HT1080 (cell line): Measurements from ENCODE around the gene RGS5. TPM values are rescaled to one million over a fixed set of nuclear protein-coding genes. Genes with fewer than 3 reads are reported as not detected.

Experiments used
- DNase-seq: peaks from one replicate; pipeline ENCODE4 v3.0.0-alpha.2; 2015; ENCODE audit warnings: low read depth
- total RNA-seq: library from RNA; depleted of rRNA; stranded (reverse); fragments of >200 nt; shearing (Covaris generic); gene quantifications from 2 replicates; pipeline ENCODE4 v1.2.3, GENCODE V29; 2014

The RGS5 gene
- total RNA-seq, 1 experiment from 2014 or later: 8.6 TPM

GRCh38 chr1:163182330-163182949 lies 20.3 kb downstream of the RGS5 start:
- no peak for DNase-seq

- no peak for DNase-seq
Observed at GRCh38 chr1:163178628-163179027, 24.1 kb downstream of the RGS5 start.

DNA sequence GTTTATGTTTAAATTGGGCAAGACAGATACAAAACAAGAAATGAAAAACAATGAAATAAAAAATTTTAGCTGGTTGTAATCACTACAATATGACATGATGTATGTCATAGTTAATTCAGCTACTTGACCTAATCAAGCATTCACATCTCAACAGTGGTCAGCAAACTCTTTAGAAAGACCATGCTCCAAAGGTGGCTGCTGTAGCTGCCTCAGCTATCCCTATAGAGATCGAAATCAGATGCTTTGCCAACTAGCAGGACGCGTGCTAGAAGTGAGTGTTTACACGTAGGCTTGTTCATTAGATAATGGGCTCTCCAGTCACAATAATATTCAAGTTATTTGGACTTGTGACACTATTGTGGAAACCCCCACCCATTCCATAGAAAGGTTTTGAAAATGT lies 25.9 kb downstream of the RGS5 start:
- DNase-seq: no peak

DNA sequence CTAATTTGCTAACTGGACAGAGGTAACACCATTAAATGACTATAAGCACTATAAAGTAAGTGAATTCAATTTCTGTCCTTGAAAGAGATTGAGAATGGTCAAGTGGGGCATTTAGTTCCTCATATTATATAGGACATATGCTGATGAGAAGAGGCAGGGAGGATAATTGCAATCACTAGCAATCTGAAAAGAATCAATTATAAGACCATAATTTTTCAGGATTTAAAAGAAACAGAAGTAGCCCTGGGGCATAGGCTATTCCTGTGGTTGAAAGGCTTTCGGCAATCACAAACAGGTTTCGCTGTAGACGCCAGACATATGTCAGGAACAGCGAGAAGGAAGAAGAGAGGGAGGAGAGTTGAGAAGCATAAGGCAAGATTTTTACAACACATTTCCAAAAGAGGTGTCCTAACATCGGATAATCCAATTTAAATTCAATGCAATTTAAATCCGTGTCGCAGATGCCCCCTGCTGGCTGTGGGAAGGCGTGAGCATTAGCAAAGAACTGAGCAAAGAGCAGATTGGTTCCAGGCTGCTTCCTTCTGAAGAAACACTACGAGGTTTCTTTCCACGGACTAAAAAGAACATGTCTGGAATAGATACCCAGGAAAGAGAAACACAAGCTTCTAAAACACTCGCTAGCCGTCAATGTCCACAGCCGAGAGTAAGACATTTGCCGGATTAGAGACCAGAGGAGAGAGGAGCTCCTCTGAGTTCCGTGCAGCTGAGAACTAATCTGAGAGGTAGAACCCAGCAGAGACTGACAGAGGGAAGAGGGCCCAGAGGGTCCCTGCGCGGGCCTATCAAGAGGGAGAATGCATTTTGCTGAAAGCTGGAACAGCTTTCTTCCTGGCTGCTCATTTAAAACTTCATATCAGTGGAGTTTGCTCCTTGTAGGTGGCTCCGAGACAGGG lies 27.9 kb downstream of the RGS5 start:
- peak; percentile 43 for DNase-seq

DNA sequence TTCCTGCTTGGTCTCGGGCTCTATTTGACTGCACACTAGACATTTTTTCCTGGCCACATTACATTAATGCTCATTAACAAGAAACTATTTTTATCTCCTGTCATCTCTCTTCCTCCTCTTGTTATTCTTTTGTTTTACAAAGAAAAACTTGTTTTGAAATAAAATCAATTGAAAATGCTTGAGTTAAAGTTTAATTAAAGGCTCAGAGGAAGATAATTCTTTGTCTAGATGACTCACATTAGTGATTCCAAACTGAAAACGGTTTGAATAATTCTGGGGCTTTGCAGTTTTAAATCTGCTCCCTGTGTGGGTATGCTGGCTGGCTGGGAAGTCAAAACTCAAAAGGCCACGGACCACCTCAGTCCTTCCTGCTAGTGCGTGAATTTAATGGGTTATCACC lies 29.6 kb downstream of the RGS5 start:
- peak; percentile 33 for DNase-seq

GRCh38 chr1:163172596-163172995 lies 30.1 kb downstream of the RGS5 start:
- no peak for DNase-seq

- DNase-seq: peak; percentile 35
Observed at GRCh38 chr1:163171826-163172225, 30.9 kb downstream of the RGS5 start.

GRCh38 chr1:163170975-163171676 lies 31.6 kb downstream of the RGS5 start:
- peak; percentile 76 for DNase-seq

DNA sequence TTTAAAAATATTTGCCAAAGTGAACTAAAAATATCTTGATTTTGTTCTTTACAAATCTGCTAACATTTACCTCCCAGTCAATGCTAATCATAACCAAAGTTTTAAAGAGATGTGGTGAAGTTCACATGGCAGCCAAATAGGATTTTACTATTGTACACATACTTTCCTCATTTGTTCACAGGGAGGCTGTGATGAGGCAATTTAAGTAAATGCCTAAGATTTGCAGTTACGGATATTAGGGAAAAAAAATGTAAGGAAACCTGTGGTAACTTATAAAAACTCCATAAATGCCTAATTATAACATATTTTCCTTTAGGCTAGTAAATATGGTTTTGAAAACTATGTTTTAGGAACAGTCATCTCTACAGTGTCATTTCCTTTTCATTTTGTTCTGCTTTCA lies 32.4 kb downstream of the RGS5 start:
- DNase-seq: no peak

DNA sequence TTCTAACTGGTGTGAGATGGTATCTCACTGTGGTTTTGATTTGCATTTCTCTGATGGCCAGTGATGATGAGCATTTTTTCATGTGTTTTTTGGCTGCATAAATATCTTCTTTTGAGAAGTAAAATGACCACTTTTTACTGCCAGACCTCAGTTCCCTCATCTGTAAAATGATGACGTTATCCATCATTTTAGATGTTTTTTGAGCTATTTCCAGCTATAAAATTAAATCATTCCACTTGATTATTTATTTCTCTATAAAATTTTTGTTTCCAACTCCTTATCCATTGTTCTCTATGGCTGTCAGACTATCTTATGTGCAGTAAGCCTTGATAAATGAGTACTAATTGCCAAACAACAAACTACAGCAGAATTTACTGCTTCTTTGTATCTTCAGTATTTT lies 33.2 kb downstream of the RGS5 start:
- DNase-seq: no peak

GRCh38 chr1:163168053-163168452 lies 34.7 kb downstream of the RGS5 start:
- peak; percentile 98 for DNase-seq

DNA sequence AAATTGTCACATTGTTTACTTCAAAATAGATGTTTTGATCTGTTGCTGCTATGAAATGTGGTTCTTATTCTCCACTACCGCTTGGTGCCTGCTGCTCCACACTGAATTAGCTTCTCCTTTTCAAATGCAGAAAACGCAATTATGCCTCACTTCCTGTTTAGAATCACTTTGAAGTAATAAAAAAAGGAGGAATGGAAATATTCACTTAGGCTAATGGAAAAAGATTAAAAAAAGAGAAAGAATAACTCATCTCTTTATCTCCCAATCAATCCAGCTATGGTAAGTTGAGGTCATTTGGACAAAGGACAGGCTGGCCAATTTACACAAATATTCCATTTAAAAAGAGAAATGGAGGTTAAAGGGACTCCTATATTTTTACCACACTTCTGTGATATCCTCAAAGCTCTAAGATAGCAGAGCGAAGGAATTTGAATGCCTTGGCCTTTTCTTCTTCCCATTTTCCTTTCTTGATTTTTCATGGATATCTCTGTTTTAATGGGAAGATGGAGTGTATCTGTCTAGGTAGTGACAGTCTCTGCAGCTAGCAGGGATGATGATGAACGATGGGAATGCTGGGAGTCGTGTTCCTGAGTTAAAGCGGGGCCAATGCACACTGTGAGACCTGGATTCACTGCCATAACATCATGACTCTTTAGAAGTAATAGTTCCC lies 35.7 kb downstream of the RGS5 start:
- peak; percentile 43 for DNase-seq

DNA sequence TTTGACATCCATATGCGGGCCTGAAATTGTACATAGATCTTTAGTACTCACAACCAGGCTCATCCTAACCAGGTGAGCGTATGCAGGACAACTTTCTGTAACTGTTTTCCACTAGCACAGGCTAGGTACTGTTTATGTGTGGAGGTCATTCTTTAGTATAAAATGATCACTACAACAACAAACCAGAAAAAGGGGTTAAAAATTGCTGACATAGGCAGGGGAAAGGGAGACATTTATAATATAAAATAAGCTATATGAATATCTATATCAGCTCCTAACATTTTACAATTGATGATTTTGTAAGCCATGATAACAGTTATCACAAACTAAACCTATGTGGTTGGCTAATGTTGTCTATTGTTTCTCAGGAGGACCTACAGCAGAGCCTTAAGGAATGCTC lies 37.6 kb downstream of the RGS5 start:
- DNase-seq: no peak

DNA sequence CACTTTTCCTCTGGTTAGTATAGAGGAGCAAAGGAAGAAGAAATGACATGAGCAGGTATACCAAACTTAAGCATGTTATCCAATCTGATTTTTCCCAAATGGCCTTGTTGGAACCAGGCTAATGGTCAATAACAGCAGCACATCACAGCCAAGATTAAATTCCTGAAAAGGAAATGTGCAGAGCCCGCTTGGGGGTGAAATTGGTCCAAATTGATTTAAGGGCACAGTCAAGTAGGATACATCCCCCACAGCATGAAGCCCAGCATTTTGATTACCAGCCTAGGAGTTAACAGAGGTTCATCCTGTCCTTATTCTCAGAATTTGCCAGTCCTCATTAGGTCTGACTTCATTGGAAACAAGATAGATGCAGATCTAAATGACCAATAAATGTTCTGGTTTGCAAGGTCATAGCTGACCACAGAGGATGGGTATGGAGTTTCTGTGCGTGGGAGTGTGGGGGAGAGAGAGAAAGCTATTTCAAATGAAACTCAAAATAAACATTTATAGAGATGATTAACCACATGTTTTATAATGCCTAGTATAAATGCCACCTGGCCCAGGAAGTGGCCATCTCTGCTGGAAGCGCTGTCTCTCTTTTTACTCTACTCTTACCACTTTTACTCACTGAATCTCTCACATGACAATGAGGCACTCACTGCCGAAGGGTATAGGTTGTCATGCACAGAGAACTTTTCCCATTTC lies 38.7 kb downstream of the RGS5 start:
- DNase-seq: peak; percentile 46

DNA sequence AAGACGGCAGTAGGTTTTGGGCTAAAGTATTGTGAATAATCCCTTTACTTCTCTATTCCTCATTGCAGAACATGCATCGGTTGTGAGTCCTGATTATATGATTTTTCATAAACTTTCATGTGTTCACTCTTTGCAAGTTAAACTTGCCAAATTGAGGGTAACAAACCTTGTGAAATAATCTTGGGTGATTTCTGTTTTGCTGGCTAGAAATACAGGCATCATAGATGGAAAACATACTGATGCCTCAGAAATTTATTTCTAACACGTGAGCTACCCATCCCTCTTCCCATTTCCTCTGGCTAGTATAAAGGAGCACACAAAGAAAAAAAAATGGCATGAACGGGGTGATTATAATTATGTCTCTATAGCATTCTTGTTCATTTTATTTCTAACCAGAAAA lies 39.6 kb downstream of the RGS5 start:
- DNase-seq: no peak

DNA sequence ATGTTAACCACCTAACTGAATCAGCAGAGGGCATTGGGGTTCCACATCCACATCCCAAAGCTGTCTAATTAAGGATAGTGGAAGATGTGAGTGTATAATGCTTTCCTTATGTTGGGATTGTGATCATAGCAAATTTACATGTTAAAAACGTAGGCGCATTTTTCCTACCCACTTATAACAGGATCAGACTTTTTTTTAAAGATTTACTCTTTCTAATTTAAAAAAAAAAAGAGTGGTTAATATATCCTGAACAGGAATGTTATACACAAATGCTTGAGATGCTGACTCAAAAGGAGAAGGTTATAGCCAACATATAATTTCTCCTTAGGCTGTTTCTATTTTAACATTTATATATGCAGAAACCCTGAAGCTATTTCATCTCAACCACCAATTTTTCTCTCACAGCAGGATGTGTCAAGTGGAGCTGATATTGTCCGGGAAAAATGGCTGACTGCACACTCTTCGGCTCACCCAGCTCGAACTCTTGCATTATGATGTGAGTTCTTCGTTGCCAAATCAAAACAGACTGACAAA lies 40.3 kb downstream of the RGS5 start:
- no peak for DNase-seq

DNA sequence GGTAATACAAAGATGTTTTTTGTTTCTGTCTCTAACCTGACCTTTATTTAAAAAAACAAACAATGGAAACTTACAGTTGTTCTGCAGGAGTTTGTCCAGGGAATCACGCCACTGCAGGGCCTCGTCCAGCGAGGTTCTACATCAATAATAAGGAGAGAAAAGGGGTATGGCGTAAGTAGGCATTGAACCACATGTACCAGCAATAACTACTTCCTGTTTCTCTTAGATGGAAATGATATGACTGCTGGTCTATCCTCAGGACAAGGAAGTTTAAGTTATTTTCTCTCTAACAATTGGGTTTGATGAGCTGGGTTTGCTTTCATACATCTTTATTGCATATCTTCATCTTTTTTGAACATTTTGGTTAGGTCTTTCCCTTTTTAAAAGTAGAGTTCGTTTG lies 40.9 kb downstream of the RGS5 start:
- DNase-seq: no peak

GRCh38 chr1:163161337-163161736 lies 41.4 kb downstream of the RGS5 start:
- no peak for DNase-seq

DNA sequence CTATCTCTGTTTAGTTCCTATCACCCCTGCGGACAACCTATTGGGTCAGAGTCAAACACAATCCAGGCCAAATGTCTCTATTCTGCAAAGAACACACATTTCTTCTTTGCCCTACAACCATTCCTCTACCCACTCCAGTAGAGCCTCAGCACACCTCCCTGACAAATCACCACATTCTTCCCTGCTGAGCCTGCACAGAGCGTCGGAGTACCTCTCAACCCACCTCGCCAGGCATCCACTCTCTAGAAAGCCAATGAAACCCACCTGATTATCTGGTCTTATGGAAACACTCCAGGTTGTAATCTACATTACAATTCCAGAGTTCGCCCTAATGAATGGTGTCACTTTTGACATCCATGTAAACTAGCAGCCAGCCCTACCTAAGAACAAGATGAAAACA lies 47.1 kb downstream of the RGS5 start:
- no peak for DNase-seq

DNA sequence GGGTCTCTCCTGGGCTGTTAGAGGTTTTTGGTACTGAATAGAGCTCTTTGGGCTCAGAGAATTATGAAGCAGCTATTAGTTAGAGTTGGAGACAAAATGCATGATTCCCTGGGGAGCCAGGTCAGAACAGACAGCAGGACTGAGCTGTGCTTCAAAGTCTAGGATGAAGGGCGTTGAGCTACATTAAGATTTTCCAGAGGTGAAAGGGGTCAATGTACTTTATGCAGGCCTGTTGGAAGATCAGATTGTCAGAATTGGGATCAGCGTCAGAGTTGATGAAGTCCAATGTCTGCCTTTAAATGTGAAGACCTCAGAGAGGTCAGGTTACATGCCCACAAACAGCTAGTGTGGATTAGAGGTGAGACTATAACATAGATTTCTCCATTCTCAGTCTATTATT lies 53.8 kb downstream of the RGS5 start:
- DNase-seq: no peak

DNA sequence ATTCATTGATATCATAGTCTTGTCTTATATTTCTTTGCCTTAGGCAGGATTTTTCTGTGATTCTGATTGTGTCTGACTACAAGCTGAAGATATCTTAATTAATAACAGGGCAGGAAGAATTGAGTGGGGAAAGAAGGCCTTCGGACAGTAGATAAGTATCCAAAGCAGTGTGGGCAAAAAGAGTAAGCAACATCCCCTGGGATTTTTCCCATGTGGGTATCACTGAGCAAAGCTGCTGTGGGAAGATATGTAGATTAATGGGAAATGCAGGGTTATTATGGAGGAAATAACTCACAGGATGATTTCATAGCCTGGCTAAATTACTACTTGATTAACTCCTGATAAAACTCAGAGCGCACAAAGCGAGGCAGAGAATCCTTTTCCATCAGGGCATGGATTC lies 55.7 kb downstream of the RGS5 start:
- DNase-seq: no peak
